Stimulated activated CD8-positive, alpha-beta memory T cell treated with anti-CD3 and anti-CD28 coated beads, Interleukin-15, amount 100 ng/mL, for 24 hours (primary cell): ENCODE results near the gene UPF2.
A peak's percentile ranks its signal among the peaks of the same experiment; 100 is the strongest.
"Not testable (repeated sequence)": the region's sequence is repeated elsewhere in the genome, so short reads cannot be mapped to it uniquely, and the experiment has no call there.

ENCODE experiments used
- DNase-seq: peaks from one replicate; pipeline ENCODE4 v3.0.0-alpha.2; 2020; ENCODE audit warnings: low read depth

UPF2 gene

GRCh38 chr10:12042797-12043651 lies at the start of gene UPF2:
TSS of gene UPF2 (minus strand) at chr10:12042809. CDS start at chr10:12035423, 7,386 bp downstream.
- DNase-seq = peak; percentile 90

DNA sequence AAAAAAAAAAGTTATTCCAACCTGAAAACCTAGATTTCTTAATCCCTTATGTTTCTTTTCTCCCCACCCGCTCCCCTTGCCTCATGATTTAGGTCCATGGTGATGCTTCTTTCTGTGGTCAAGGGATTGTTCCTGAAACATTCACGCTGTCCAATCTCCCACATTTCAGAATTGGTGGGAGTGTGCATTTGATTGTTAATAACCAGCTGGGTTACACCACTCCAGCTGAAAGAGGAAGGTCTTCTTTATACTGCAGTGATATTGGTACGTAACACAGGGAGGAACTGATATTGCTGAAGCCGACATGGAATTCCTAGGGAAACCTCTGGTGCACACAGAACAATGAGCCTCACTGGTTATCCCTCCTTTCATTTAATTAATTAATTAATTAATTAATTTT lies 48.8 kb upstream of the UPF2 start:
- DNase-seq = no peak

DNA sequence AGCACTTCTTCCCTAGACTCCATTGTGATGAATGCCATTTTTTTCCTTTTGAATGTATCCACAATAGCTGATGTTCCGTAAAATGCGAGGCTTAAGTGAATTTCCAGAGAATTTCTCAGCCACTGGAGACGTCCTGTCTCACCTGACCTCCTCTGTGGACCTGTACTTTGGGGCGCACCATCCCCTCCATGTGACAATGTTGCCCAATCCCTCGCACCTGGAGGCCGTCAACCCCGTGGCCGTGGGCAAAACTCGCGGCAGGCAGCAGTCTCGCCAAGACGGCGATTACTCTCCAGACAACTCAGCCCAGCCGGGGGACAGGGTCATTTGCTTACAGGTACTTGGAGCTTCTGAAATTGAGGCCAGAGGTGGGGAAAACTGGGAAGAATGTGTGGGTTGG lies 46.3 kb upstream of the UPF2 start:
- DNase-seq = no peak

DNA sequence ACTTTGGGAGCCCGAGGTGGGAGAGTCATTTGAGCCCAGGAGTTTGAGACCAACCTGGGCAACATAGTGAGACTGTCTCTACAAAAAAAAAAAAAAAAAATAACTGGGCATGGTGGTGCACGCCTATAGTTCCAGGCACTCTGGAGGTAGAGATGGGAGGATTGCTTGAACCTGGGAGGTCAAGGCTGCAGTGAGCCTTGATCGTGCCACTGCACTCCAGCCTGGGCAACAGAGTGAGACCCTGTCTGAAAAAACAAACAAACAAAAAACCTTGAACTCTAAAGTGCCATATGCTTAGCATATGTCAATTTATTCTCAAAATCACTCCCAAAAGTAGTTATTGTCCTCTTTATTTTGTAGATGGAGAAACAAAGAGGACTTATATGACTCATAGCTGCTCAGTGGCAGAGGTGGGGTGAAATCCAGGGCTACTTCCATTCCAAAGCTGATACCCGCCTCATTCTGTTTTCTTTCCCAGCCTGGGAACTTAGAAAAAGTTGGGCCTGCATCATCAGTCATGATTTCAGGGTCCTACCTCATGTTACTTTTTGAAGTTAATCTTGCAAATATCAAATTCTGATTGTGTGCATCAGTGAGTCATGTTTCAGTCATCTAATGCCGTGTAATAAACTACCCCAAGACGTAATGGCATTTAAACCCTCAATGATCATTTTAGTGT lies 39.4 kb upstream of the UPF2 start:
- DNase-seq = no peak

- DNase-seq = no peak
These were observed 38.9 kb upstream of the UPF2 start for GRCh38 chr10:12081470-12081869.

- no peak for DNase-seq
These were observed 35.1 kb upstream of the UPF2 start for GRCh38 chr10:12077580-12078180.

DNA sequence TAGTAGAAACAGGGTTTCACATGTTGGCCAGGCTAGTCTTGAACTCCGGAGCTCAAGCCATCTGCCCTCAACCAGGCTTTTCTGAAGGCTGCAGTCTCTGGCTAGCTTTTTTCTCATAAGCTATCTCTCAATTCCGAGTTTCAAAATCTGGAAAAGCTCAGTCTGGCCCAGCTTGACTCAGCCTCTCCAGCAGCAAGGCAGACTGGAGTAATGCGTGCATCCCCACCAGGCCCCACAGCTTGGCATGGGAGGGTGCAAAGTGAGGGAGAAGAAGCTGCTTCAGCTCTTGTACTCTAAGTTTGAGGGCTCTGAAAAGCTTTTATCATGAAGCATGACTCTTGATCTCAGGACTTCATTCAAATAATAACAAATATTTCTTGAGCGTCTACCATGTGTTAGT lies 30.9 kb upstream of the UPF2 start:
- no peak for DNase-seq

- DNase-seq = not testable (repeated sequence)
These were observed 28.8 kb upstream of the UPF2 start for GRCh38 chr10:12071441-12071840.

- peak; percentile 99 for DNase-seq
These were observed 26.1 kb upstream of the UPF2 start, which contains the start of gene DHTKD1 for GRCh38 chr10:12068449-12069269. TSS of gene DHTKD1 (plus strand) at chr10:12068954. CDS start at chr10:12069034, 80 bp downstream.

DNA sequence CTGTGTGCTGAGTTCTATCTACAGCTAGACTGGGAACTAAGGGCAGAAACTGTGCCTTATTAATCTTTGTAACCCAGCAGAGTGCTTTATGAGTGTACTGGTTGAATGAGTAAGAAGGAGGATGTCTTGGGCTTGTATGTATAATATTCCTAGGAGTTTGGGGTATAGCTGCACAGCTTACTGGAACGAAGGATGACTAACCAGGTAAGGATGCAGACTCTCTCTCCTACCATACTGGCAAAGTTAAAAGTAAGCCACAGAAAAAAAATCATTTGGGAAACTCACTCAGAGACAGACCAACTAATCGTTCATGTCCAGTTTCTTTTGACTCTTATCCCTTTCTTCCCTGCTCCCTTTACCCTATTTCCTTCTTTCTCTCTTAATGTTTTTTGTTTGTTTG lies 24.7 kb upstream of the UPF2 start:
- no peak for DNase-seq

GRCh38 chr10:12063483-12063818 lies 20.8 kb upstream of the UPF2 start:
- DNase-seq = no peak

GRCh38 chr10:12062754-12063482 lies 20.3 kb upstream of the UPF2 start:
- no peak for DNase-seq

- no peak for DNase-seq
These were observed 18.5 kb upstream of the UPF2 start for GRCh38 chr10:12061124-12061523.

DNA sequence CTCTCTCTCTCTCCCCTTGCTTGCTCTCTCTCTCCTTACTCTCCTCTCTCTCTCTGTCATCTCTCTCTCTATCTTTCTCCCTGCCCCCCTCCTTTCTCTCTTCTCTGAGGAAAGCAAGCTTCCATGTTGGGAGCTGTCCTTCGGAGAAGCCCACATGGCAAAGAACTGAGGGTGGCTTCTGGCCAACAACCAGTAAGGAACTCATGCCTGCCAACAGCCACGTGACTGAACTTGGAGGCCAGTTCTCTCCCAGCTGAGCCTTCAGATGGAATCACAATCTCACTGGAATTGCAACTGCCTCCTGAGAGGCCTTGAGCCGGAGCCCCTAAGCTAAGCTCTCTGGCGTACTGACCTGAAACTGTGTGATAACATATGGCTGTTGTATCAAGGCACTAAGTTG lies 14.1 kb upstream of the UPF2 start:
- no peak for DNase-seq

DNA sequence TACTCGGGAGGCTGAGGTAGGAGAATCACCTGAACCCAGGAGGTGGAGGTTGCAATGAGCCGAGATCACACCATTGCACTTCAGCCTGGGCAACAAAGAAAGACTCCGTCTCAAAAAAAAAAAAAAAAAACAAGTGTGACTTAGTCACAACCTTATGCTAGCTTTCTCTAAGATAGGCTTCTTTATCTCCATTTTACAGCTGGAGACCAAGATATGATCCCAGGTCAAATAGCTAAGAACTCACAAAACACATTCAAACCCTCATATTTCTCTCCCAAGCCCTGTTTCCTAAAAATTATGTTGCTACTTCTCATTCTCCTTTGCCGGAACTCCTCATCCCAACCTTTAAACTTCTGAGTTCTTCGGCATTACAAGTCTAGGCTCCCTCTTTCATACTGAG lies 13.1 kb upstream of the UPF2 start:
- no peak for DNase-seq

DNA sequence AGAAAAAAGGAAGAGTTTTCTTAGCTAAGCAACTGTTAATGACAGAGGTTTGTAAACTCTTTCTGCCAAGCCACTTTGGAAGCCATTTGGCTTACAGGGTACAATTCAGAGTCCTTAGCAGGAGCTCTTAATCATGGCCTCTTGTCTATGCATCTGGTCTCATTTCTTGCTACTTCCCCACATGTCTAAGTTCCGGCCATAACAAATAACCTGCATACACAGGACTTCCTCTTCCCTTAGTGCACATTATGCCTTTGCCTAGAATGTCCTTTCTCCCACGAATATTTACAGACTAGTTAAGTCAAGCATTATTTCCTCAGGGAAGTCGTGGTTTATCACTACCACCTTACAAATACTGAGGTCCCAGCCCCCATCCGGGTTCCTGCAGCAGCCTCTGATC lies 8.6 kb upstream of the UPF2 start:
- DNase-seq = no peak

DNA sequence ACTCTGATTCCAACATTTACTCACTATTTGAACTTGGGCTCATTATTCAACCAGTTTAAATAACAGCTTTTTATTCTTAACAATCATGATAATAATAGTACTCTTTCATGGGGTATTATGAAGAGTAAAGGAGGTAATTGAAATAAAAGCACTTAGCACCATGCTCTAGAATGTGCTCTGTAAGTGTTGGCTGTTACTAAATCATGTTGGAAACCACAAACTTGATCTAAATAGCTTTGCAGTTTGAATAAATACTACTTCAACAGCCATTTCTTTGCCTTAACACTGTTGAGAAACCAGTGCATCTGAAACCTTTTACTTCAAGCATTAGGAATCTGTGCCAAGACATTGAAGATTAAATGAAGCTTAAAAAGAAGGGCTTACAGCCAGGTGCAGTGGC lies 7.9 kb upstream of the UPF2 start:
- DNase-seq = no peak

DNA sequence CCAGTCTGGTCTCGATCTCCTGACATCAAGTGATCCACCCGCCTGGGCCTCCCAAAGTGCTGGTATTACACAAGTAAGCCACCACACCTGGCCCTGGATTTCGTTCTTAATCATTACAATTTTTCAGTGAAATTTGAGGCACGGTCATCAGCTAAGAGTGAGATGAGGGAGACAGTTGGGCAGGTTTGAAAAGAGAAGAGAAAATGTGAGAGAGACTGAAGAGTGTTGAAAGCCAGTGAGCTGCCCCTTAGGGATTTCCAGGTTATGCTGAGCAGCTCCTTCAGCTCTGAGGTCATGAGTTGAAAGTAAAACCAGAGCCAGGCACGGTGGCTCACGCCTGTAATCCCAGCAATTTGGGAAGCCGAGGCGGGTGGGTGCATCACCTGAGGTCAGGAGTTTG lies 5.9 kb upstream of the UPF2 start:
- DNase-seq = no peak

GRCh38 chr10:12045596-12045995 lies 3.0 kb upstream of the UPF2 start:
- DNase-seq = no peak

GRCh38 chr10:12042409-12042796 lies 206 bp downstream of the UPF2 start:
- peak; percentile 21 for DNase-seq

DNA sequence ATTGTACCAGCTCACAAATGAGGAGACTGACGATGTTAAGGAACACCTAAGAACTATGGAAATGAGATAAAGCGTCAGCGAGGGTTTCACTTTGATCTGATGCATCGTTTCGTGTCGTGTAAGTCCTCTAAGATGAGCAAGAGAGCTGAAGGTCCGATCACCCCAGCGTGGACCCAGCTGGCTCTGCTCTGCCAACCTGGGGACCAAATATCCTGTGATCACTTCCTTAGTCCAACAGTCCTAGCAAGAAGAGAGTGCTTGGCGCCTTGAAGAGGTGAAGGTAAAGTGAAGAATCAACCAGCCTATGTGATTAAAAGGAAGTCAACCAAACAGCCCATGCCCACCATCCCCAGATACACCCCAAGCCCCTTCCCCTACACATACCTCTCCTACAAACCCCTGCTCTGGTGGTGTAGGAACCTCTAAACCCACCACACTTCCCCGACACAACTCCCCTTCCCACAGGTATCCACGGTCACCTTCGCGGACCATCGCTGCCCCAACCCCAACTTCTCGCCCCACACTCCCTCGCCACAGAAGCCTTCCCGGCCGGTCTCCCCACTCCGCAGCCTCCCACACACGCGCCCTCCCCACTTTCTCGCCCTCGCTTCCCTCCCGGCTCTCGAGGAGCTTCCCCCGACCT lies 722 bp downstream of the UPF2 start:
- DNase-seq = no peak
